Inferior parietal cortex (tissue), 1 donor: ENCODE results near the gene RGS9.
"Not testable (repeated sequence)": the region's sequence is repeated elsewhere in the genome, so short reads cannot be mapped to it uniquely, and the experiment has no call there.

ENCODE experiments used
- DNase-seq: peaks from one replicate; pipeline ENCODE4 v3.0.0-alpha.2; 2016; ENCODE audit errors: extremely low spot score

Gene RGS9

GRCh38 chr17:65137021-65137939, at the start of gene RGS9:
Gene RGS9, plus strand, starts transcription at chr17:65137370. Its CDS starts 171 bp downstream, at chr17:65137541.
- DNase-seq, result peak; percentile 80

DNA sequence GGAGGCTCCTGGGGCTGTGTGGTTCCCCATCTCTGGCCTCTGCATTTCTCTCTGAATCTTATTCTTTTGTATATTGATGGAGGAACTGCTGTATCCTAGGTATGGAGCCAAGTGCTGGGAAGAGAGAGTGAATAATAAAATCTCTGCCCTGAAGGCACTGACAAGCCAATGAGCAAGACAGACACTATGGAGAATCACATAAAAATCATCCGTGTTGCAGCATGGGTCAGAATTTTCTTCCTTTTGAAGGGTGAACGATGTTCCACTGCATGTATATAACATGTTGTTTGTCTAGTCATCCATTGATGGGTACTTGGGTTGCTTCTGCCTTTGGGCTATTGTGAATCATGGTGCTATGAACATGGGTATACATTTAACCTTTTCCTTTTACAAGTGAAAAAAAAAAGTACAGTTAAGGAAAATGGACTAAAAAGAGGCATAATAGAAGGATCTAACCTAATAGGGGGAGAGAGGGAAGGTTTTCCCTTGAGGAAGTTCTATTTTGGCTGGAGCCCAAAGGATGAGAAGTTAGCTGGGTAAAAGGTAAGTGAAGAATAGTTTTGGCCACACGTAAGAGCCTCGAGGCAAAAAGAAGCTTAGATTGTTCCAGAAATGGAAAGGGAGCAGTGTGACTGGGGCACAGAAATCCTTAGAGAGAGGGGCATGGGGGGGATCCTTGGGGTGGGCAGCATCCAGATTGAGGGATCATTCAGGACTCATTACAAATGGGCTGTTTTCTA, 48.4 kb upstream of the RGS9 start:
- DNase-seq, result no peak

DNA sequence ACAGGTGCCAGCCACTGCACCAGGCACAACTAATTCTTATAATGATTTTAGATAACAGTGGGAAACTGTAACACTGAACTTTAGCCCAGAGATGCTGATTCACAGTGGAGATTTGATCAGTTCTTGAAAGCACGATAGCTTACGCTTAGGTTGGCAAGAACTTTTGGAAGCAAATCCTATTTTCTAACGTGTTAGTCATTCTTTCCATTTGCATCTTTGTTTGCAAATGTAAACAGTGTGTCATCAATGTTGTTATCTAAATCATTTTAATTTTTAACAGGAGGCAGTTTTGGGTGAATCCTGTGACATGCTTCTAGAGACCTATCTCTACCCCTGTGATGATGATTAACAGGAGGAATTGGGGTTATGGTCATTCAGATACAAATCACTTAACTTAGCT, 44.9 kb upstream of the RGS9 start:
- no peak for DNase-seq

- not testable (repeated sequence) for DNase-seq
These were observed 44.3 kb upstream of the RGS9 start for GRCh38 chr17:65092721-65093356.

DNA sequence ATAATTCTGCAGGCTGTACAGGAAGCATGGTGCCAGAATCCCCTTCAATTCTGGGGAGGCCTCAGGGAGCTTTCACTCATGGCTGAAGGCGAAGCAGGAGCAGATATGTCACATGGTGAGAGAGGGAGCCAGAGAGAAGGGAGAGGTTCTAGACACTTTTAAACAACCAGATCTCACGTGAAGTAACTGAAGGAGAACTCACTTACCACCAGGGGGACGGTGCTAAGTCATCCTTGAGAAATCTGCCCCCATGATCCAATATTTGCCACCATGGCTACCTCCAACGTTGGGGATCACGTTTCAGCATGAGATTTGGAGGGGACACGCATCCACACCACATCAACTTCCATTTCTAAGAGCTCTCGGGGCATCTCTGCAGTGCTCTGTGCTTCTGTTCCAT, 43.2 kb upstream of the RGS9 start:
- DNase-seq, result no peak

GRCh38 chr17:65095465-65095864, 41.7 kb upstream of the RGS9 start:
- DNase-seq, result no peak

- not testable (repeated sequence) for DNase-seq
These were observed 40.8 kb upstream of the RGS9 start for GRCh38 chr17:65096382-65096781.

- DNase-seq, result no peak
These were observed 40.1 kb upstream of the RGS9 start for GRCh38 chr17:65097110-65097509.

GRCh38 chr17:65099475-65099874, 37.7 kb upstream of the RGS9 start:
- DNase-seq, result no peak

GRCh38 chr17:65099941-65100315, 37.2 kb upstream of the RGS9 start:
- DNase-seq, result no peak

DNA sequence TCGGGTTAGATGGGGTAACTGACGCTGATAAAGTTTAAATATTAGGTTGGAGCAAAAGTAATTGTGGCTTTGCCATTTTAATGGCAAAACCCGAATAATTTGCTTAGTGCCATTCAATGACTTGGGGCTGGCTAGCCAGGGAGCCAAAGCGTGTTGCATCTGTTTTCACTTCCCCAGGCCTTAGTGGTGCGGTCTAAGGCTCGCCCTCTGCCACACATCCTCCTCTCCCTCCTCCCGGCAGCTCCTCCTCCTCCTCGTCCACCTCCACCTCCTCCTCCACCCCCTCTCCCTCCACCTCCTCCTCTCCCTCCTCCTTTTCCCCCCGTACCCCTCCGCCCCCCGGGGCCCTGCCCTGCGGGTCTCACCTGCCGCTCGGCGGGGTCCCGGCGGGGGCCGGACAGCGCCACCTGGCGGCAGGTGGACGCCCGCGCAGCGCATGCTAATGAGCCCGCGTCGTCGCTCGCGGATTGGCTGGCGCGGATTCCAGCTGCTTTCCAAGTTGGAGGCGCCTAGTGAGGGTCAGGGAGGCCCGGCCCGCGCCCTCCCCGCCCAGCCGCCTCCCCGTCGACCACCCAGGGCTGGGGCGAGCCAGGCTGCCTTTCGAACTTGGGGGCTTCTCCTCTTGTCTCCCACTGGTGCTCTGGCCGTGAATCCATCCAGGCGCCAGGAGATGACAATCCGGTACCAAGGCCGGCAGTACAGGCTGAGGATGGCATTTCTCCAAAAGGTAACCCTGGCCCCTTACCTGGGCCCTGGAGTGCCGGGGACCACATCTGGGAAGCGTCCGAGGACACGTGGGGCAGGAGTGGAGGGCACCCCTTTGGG, 36.6 kb upstream of the RGS9 start:
- peak; percentile 89 for DNase-seq

DNA sequence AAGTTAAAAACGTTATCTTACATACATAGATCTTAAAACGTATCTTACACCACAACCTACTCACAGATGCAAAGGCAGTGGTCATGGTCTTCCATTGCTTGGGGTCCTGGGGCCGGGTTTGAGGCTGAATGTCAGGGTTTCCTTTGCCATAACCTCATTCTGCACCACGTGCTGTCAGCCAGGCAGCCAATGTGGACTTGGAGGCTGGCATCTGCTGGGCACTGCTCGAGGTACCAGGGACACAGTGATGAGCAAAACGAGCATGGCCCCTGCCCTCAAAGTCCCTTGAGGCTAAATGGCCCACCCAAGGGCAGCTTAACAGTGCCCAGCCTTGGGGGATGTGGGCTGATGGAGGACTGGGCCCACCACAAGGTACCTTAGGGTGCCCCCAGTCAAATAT, 35.8 kb upstream of the RGS9 start:
- no peak for DNase-seq

GRCh38 chr17:65102235-65102634, 34.9 kb upstream of the RGS9 start:
- DNase-seq, result no peak

DNA sequence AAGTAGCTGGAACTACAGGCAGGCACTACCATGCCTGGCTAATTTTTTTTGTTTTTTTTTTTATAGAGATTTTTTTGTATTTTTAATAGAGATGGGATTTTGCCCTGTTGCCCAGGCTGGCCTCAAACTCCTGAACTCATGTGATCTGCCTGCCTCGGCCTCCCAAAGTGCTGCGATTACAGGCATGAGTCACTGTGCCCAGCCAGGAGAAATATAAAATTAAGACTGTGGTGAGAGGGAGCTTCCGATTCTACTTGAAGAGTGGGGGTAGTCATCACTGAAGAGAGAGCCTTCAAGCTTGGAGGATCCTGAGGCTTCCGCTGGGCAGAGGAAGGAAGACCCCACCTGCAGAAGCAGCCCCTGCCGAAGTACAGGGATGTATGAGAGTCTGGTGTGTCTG, 34.4 kb upstream of the RGS9 start:
- DNase-seq, result no peak

GRCh38 chr17:65103431-65103830, 33.7 kb upstream of the RGS9 start:
- DNase-seq, result no peak

DNA sequence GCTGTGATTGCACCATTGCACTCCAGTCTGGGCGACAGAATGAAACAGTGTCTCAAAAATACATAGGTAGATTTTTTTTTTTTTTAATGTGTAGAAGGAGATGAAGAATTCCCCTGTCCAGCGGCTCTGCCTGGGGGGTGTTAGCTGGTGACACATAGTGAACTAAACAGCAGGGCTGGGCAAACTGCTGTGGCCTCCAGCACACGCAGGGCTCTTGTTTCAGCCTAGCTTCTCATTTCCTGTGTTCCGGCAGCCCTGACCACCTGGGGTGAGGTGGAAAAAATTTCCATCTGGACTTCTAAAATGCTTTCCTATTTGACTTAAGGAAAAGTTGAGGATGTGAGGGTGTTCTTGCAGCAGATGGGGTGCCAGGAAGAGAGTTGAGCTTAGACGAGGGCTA, 33.3 kb upstream of the RGS9 start:
- DNase-seq, result no peak

DNA sequence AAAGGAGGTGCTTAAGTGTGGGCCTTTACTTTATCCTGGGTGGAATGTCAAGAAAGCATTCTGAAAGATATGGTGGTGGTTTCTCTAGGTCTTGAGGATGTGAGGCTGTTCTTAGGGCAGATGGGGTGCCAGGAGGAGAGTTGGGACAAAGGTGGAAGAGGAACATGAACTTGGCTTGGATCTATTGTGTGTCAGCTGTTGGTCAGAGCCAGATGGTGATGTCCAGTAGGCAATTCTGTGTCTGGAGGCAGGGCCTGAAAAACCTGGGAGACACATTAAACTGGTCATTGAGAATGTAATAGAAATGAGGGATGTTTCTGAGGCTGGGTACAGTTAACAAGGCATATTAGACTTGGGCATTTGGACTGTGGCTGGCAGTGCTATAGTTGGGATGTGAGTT, 32.6 kb upstream of the RGS9 start:
- no peak for DNase-seq

DNA sequence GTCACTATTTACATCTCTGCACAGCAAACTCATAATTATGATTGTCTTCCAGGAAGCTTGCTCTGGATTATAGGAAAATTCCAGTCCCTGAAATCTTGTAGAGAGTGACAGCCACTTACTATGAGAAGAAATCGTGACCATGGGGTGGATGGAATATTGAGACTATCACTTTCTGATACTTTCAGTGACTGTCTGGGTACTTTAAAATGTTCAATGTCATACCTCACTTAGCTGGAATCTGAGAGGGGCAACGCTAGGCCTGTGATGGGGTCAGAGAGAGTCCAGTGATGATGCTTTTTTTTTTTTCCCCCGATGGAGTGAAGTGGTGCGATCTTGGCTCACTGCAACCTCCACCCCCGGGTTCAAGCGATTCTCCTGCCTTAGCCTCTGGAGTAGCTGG, 32.2 kb upstream of the RGS9 start:
- no peak for DNase-seq

DNA sequence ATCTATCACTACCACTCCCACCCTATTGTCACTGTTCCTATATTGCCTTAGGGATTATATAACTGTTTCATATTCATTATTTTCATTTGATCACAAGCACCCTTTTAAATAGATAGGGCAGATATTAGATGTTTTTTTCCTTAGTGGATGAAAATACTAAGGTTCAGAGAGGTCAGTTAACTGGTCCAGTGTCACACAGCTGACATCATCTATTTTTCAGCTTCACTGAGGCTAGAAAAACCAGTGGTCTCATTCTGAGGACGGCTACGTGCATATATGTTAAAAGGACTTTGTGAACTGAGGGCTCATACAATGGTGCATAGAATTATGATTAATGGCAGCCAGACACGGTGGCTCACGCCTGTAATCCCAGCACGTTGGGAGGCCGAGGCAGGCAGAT, 29.0 kb upstream of the RGS9 start:
- no peak for DNase-seq

DNA sequence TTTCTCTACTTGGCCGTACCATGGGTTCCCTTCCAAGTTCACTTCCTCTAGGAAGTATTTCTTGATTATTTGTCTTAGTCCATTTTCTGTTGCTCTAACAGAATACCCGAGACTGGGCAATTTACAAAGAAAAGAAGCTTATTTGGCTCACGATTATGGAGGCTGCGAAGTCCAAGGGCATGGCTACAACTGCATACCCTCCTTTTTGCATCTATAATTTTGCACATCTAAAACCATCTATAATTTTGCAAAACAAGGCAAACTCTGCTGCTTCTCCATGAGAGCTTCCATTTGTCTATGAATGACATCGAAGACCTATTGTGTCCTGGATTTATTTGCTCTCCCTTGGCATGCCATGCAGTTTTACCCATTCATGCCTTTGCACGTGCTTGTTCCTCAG, 27.6 kb upstream of the RGS9 start:
- no peak for DNase-seq

DNA sequence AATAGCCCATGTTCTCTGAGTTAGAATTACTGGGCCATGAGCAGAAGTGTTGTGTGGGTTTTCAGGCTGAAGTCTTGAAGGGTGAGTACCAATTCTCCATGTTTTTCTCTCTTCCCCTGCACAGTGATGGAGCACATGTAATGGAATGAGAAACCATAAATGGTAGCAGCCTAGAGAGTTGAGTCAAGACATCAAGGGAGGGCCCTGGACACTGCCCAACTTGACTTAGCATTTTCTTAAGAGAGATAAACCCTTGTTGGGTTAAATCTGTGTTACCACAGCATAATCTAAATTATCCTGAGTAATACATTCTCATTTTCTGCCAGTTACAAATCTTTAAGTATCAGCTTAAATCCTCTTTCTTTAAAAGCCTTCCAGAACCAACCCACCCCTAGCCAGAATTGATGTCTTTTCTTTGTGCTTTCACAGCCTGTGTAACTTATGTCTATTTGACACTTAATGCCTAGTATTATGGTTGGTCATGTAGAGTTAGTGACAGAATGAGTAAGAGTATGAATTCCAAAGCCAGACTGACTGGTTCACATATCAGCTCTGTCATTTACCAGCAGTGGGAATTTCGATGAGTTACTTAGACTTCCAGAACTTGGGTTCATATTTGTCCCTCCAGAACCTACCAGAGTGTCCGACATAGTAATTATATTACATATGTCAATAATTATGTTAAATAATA, 27.0 kb upstream of the RGS9 start:
- DNase-seq, result no peak
